ENCODE results near the gene COL17A1.

DNA sequence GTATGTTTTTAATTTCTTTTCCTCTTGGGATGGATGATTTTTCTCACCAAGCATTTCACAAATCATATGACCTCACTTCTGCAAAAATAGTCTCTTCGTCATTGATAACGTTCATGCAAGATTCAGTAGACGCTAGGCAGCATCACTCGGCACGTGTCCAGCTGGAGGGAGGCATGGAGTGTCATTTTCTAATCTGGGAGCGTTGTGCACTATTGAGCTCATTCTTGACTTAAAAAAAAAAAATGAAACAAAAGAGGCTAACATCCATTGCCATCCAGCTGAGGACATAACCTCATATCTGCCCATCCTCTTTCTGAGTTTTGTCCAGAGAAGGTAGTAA lies 56.2 kb downstream of the COL17A1 start:
- TF ChIP-seq, protein P1, sequence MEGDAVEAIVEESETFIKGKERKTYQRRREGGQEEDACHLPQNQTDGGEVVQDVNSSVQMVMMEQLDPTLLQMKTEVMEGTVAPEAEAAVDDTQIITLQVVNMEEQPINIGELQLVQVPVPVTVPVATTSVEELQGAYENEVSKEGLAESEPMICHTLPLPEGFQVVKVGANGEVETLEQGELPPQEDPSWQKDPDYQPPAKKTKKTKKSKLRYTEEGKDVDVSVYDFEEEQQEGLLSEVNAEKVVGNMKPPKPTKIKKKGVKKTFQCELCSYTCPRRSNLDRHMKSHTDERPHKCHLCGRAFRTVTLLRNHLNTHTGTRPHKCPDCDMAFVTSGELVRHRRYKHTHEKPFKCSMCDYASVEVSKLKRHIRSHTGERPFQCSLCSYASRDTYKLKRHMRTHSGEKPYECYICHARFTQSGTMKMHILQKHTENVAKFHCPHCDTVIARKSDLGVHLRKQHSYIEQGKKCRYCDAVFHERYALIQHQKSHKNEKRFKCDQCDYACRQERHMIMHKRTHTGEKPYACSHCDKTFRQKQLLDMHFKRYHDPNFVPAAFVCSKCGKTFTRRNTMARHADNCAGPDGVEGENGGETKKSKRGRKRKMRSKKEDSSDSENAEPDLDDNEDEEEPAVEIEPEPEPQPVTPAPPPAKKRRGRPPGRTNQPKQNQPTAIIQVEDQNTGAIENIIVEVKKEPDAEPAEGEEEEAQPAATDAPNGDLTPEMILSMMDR (conservative IDR thresholded peaks at IDR 0.05; ENCODE audit: low read depth, low read length) = no peak
- no peak for TF ChIP-seq EZH2 (IDR thresholded peaks at IDR 0.05; ENCODE audit: borderline replicate concordance, low read depth, low read length, poor library complexity, severe bottlenecking)
